GM18511 (cell line): ENCODE measurements around the gene MTAP.

Source experiments
- ATAC-seq: cut with Tn5 transposase; IDR thresholded peaks from one replicate; pipeline ENCODE4 v1.9.1; 2021; ENCODE audit warnings: mild to moderate bottlenecking, moderate library complexity; ENCODE audit not compliant: unreplicated experiment

The MTAP gene

GRCh38 chr9:21841133-21841532 is 38.7 kb downstream of the MTAP start:
- ATAC-seq: no peak

GRCh38 chr9:21848615-21849014 is 46.2 kb downstream of the MTAP start:
- no peak for ATAC-seq

DNA sequence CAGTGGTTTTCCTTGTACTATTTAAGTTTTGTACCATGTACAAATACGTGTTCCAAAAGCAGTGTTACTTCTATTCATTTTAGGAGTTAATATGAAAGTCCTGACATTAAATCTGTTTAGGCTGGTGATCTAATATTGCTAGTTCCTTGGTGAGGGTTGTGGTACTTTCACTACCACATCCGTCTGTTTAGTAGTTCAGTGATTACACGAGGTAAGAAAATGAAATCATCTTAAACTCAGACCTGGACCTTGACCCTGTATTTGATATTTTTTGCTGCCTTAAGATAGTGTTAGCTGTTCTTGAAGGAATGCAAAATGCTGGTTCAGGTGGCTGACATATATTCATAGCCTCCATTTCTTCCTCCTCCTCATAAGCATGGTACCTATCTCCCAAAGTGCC is 50.3 kb downstream of the MTAP start:
- peak; percentile 100 for ATAC-seq

- no peak for ATAC-seq
Measured at GRCh38 chr9:21853414-21853813, 51.0 kb downstream of the MTAP start.

- no peak for ATAC-seq
Measured at GRCh38 chr9:21854119-21854518, 51.7 kb downstream of the MTAP start.

GRCh38 chr9:21854594-21854993 is 52.2 kb downstream of the MTAP start:
- no peak for ATAC-seq

DNA sequence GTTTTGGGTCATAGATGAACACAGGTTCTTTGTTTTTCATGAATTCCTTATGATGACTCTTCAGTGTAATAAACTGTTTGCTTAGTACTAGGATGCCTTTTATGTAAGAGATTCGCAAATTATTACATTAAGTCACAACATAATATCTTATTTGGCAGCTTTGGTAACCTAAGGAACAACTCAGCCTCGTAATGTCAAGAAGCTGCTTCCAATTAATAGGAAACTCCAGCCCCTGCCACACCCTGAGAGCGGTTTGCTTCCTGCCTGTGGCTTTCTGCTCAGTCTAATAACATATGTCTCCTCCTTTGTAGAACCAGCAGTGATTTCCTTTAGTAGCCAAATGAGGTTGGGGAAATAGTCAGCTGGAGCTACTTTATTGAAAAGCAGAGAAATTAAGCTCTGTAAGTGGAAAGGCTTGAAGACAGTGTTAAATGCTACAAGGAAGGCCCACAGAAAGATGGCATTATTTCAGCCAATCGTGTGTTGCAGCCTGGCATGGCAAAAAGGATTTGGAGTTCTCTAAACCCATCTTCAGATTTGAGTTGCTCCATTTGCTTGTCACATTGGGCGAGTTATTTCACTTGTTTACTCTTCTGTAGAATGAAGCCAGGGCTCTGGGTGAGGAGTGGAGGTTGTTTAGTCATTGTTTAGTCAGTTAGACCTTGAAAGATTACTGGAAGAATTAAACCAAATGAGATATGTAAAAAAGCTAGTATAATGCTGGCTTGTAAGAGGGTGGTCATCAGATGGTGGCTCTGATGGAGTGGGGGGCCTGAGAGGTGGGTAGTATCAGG is 54.1 kb downstream of the MTAP start:
- no peak for ATAC-seq

DNA sequence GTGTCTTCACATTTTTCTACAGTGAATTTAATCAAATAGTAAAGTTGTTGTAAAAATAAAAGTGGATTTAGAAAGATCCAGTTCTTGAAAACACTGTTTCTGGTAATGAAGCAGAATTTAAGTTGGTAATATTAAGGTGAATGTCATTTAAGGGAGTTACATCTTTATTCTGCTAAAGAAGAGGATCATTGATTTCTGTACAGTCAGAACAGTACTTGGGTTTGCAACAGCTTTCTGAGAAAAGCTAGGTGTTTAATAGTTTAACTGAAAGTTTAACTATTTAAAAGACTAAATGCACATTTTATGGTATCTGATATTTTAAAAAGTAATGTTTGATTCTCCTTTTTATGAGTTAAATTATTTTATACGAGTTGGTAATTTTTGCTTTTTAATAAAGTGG is 60.4 kb downstream of the MTAP start:
- peak; percentile 37 for ATAC-seq

DNA sequence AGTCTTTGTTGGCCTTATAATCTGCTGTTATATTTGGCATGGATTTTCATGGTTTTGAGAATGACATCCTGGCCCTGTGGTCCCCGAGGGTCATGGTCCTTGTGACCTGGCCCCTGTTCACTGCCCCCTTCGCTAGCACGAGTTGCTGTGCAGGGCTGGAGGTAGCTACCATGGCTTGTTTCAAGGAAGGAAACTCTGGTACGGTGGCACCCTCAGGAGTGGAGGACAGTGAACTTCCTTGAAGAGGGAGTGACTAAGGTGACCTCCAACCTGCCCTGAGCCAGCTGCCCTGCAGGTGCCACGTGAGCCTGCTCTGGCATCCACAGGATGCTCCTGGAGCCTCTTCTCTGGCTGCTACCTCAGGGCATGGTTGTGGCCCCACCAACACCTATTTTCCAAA is 62.1 kb downstream of the MTAP start:
- ATAC-seq: no peak

DNA sequence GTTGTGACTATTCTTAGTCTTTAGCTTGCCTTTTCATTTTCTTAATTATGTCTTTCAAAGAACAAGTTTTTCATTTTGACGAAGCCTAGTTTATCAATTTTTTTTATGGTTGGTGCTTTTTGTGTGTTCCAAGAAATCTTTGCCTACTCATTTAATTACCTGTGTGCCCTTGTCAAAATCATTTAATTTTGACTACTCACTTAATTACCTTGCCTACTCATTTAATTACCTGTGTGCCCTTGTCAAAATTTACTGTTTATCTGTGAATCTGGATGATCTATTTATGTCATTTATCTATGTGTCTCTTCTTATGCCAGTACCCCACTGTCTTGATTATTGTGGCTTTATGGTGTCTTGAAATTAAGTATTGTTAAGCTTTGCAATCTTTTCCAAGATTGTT is 63.9 kb downstream of the MTAP start:
- no peak for ATAC-seq

- no peak for ATAC-seq
Measured at GRCh38 chr9:21871256-21871975, 69.0 kb downstream of the MTAP start.

DNA sequence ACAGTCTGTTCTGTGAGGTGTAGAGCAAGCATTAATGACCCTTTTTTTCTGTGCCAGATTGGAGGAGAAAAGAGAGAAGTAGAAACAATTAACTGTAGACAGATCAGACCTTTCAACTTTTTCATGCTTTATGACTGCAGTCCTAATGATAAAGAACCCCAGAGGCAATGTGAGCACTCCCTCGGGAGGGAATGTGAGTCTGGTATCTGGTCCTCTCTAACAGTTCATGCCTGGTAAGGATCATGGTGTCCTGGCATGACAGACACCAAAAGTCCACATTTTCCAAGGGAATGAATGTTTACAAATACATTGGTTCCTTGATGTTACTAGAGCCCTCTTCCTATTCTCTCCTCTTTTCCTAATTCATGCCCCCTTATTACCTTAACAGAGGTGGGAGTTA is 70.3 kb downstream of the MTAP start:
- ATAC-seq: no peak

GRCh38 chr9:21873540-21874221 is 71.2 kb downstream of the MTAP start:
- ATAC-seq: no peak

- ATAC-seq: peak; percentile 45
Measured at GRCh38 chr9:21875893-21876292, 73.5 kb downstream of the MTAP start.

GRCh38 chr9:21883642-21884041 is 81.2 kb downstream of the MTAP start:
- ATAC-seq: no peak

GRCh38 chr9:21889673-21890072 is 87.2 kb downstream of the MTAP start:
- ATAC-seq: no peak

DNA sequence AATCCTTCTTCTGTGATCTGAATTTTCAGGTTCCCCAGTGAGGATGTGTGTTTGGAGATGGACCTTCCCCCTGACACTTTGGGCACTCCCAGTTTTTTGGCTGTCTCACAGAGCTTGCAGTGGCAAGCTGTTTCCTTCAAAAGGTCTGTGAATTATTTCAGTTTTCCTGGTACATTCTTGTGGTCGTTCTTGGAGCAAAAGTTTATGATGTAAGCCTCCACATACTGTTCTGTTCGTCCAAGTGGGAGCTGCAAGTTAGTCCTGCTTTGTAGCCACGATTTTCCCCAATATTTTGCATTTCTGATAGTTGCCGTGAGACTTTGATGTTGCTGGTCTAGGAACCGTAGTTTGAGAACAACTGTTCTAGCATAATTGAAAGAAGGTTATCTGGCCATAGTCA is 88.3 kb downstream of the MTAP start:
- ATAC-seq: no peak

DNA sequence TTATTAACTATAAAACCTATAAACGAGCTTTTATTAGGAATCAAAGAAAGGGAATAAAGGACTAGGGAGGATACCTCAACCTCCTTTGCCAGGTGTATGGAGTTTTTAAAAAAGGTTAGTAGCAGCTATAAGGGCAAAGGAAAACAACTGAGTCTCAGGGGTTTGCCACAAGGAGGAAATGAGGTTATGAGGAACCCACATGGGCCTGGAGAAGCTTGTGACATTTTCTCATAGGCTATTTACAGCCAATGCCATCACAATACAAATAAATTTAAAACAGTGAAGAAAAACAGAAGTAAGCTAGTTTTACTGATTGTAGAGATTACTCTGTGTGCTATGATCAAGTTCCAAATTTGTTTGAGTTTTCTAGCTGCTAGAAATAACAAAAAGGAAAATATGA is 99.1 kb downstream of the MTAP start:
- peak; percentile 21 for ATAC-seq

- ATAC-seq: peak; percentile 68
Measured at GRCh38 chr9:21902136-21902535, 99.7 kb downstream of the MTAP start.

DNA sequence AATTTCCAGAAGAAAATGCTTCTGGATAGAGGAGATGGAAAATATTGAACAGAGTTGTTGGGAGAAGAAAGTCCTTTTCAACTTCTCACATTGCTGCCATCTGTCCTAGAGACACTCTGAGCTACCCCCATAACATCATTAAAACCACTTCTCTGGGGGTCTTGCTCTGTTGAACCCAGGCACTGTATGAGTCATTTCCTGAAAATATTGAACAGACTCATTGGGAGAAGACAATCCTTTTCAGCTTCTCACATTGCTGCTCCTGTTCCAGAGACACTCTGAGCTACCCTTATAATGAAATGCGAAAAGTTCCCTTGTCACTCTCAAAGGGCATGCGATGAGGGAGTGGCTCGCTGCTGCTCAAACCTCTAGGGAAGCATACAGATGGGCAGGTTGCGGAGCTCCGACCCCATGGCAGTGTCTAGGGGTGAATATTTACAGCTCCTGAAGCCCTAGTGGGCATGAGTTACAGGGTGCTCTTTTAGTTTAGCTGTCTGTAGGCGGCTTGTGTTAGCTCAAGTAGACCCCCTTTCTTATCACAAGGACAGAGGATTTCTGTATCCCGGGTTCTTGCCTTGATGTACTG is 101.0 kb downstream of the MTAP start:
- ATAC-seq: no peak

DNA sequence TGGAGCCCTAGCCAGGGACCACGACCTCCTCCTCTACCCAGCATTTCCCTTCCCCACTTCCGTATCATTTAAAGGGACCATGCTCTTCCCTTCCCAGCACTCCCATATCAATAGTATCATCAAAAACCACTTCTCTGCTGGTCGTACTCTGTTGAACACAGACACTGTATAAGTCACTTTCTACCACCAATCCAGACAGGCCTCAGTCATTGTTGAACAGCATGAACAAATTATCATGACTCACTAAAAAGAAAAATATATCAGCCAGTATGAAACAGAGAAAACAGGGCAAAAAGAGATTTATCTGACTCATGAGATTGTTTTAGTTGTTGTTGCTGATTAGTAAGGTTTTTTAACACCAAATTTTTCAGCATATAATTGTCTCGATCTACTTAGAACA is 101.9 kb downstream of the MTAP start:
- ATAC-seq: no peak

DNA sequence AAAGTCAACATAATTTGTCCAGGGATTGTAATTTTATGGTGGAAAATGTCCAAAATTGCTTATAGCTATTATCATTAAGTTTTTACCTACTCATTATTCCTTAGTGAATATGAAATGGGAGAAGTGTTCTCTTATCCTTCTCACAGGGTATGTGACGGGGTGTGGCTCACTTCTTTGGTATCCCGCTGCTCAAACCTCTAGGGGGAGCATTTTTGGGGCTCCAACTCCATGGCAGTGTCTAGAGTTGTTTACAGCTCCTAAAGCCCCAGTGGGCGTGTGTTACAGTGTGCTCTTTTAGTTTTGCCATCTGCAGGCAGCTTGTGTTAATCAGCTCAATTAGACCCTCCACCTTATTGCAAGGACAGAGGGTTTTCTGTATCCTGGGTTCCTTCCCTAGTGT is 102.3 kb downstream of the MTAP start:
- ATAC-seq: no peak
